Lung (tissue), 12 donors: ENCODE data around the gene LSMEM2. TPM values are rescaled to one million over a fixed set of nuclear protein-coding genes. Genes with fewer than 3 reads are reported as not detected.

Experiments used
- ATAC-seq: fragments of 200-7000 bp; cut with Tn5 transposase; one replicate; pipeline ENCODE4 v1.9.1; 2020; ENCODE audit warnings: moderate number of reproducible peaks; ENCODE audit not compliant: insufficient read depth, low FRiP score
- DNase-seq, 3 donors: peaks; one replicate each; pipeline ENCODE4 v3.0.0-alpha.2; 2013 to 2017
- H3K27ac ChIP-seq, 2 donors: one replicate each; pipeline ENCODE4 v1.5.1; 2013; ENCODE audit warnings: mild to moderate bottlenecking in 2 of 2, moderate library complexity in 2 of 2, control low read depth in 1 of 2, inconsistent platforms in 1 of 2, low read depth in 1 of 2, low read length in 1 of 2
- H3K27me3 ChIP-seq, 3 donors: one replicate each; pipeline ENCODE4 v1.5.1; 2013; ENCODE audit warnings: low read length in 2 of 3; ENCODE audit not compliant: control insufficient read depth in 3 of 3, insufficient read depth in 3 of 3
- H3K36me3 ChIP-seq, 4 donors: one replicate each; pipeline ENCODE4 v1.5.1; 2013; ENCODE audit warnings: low read length in 4 of 4, mild to moderate bottlenecking in 1 of 4, moderate library complexity in 1 of 4; ENCODE audit not compliant: control insufficient read depth in 4 of 4, insufficient read depth in 4 of 4
- H3K4me1 ChIP-seq, 5 donors: one replicate each; pipeline ENCODE4 v1.5.1; 2013; ENCODE audit warnings: low read length in 5 of 5, mild to moderate bottlenecking in 2 of 5, moderate library complexity in 1 of 5; ENCODE audit not compliant: control insufficient read depth in 5 of 5, insufficient read depth in 5 of 5
- H3K4me3 ChIP-seq: one replicate; pipeline ENCODE4 v1.5.1; 2013; ENCODE audit warnings: mild to moderate bottlenecking, control low read depth, moderate library complexity
- H3K9ac ChIP-seq, 2 donors: one replicate each; pipeline ENCODE4 v1.5.1; 2013; ENCODE audit warnings: low read length in 2 of 2, control low read depth in 1 of 2; ENCODE audit not compliant: insufficient read depth in 1 of 2
- H3K9me3 ChIP-seq, 4 donors: one replicate each; pipeline ENCODE4 v1.5.1; 2013; ENCODE audit warnings: low read length in 3 of 4, mild to moderate bottlenecking in 1 of 4, moderate library complexity in 1 of 4; ENCODE audit not compliant: control insufficient read depth in 4 of 4, insufficient read depth in 3 of 4
- CTCF ChIP-seq: IDR thresholded peaks from 2 replicates; pipeline ENCODE4 v1.5.1; 2012; ENCODE audit warnings: mild to moderate bottlenecking; ENCODE audit errors: control extremely low read depth, extremely low read depth
- WGBS, 2 donors: extraction: QIAGEN DNeasy Blood & Tissue Kit; methylation state at CpG; one replicate each; pipeline ENCODE4 v1.1.7; 2013; 5-methylcytosine and 5-hydroxymethylcytosine counted together
- polyA plus RNA-seq, 2 donors: library from polyadenylated mRNA; stranded (reverse); fragments of 200-250 nt; gene quantifications; one replicate each; pipeline ENCODE4 v1.2.1, GENCODE V29; 2013
- total RNA-seq, 2 donors: library from RNA; depleted of rRNA in 1 of 2; stranded (reverse); fragments of >200 nt in 1 of 2; gene quantifications; one replicate each; pipeline ENCODE4 v1.2.1, GENCODE V29; 2014 to 2021
- donor health status: control.
- donor health status: control.
- donor health status: Bipolar disorder and iron deficiency.
- donor health status: healthy.
- donor health status: DM: yes; HTN: yes; CAD: no.

LSMEM2 gene
- total and polyA plus RNA-seq, 4 donors = 0.10 to 0.49 (median 0.12) TPM; not detected in 1

- Histone ChIP-seq H3K27me3 (no peaks in the 10 kb centered on the region), H3K27ac (peak overlapping the region in 1 of 2 donors; percentile 77), H3K9me3 (no peaks in the 10 kb centered on the region), H3K4me3 (peak overlapping the region; percentile 89), H3K36me3 (peaks cover 0 to 21% (median 16%) of the 10 kb centered on the region in 4 donors), H3K4me1 (peaks cover 0 to 54% (median 13%) of the 10 kb centered on the region in 5 donors), H3K9ac (no peak overlapping the region)
- no peak for DNase-seq
- no peak for TF ChIP-seq CTCF
- 75 to 81% methylated on average over 11 of the region's 11 CpGs for WGBS, 2 donors
- no peak for ATAC-seq
Observed at GRCh38 chr3:50318163-50318562, 39.3 kb downstream of the LSMEM2 start.

- H3K27me3 ChIP-seq = no peaks in the 10 kb centered on the region
- H3K27ac ChIP-seq = peak overlapping the region in 1 of 2 donors; percentile 77
- peaks cover 0 to 54% (median 13%) of the 10 kb centered on the region in 5 donors for H3K4me1 ChIP-seq
- ATAC-seq = no peak
- no peak for DNase-seq
- no peaks in the 10 kb centered on the region for H3K9me3 ChIP-seq
- TF ChIP-seq CTCF = no peak
- H3K4me3 ChIP-seq = peak overlapping the region; percentile 89
- H3K36me3 ChIP-seq = peaks cover 0 to 21% (median 16%) of the 10 kb centered on the region in 4 donors
- 50 to 59% methylated on average over 10 of the region's 10 CpGs for WGBS, 2 donors
- peak overlapping the region in 1 of 2 donors; percentile 34 for H3K9ac ChIP-seq
Observed at GRCh38 chr3:50318615-50319014, 39.7 kb downstream of the LSMEM2 start.

- 71 to 92% methylated on average over 16 of the region's 16 CpGs for WGBS, 2 donors
- peaks cover 0 to 52% (median 13%) of the 10 kb centered on the region in 5 donors for H3K4me1 ChIP-seq
- ATAC-seq = no peak
- H3K27me3 ChIP-seq = no peaks in the 10 kb centered on the region
- H3K9me3 ChIP-seq = no peaks in the 10 kb centered on the region
- no peak for DNase-seq
- no peak for TF ChIP-seq CTCF
- peak overlapping the region in 1 of 2 donors; percentile 77 for H3K27ac ChIP-seq
- H3K9ac ChIP-seq = peak overlapping the region in 1 of 2 donors; percentile 34
- H3K4me3 ChIP-seq = peak overlapping the region; percentile 89
- peaks cover 0 to 21% (median 16%) of the 10 kb centered on the region in 4 donors for H3K36me3 ChIP-seq
Observed at GRCh38 chr3:50319181-50319893, 40.5 kb downstream of the LSMEM2 start.
